ENCODE measurements around the gene NIPAL1.

GRCh38 chr4:48074657-48075056, 58.1 kb downstream of the NIPAL1 start:
- TF ChIP-seq CTCF (conservative IDR thresholded peaks at IDR 0.05; ENCODE audit: low read length), result no peak
- no peak for TF ChIP-seq EZH2phosphoT487 (IDR thresholded peaks at IDR 0.05; ENCODE audit: borderline replicate concordance)

Measured in Loucy (cell line).